ENCODE data around the gene PNPLA7. TPM values are rescaled to one million over a fixed set of nuclear protein-coding genes. Genes with fewer than 3 reads are reported as not detected.
"Not testable (repeated sequence)": the region's sequence is repeated elsewhere in the genome, so short reads cannot be mapped to it uniquely, and the experiment has no call there.

The PNPLA7 gene
- polyA plus RNA-seq, 12 donors = 1.3 to 4.6 (median 2.9) TPM; not detected in 1

GRCh38 chr9:137515338-137515724, 34.9 kb downstream of the PNPLA7 start:
- DNase-seq = no peak

- DNase-seq = no peak
Measured at GRCh38 chr9:137514691-137515337, 35.4 kb downstream of the PNPLA7 start.

GRCh38 chr9:137513801-137514570, 36.2 kb downstream of the PNPLA7 start:
- DNase-seq = not testable (repeated sequence)

GRCh38 chr9:137513136-137513535, 37.1 kb downstream of the PNPLA7 start:
- not testable (repeated sequence) for DNase-seq

GRCh38 chr9:137511758-137512463, 38.3 kb downstream of the PNPLA7 start:
- DNase-seq = no peak

- not testable (repeated sequence) for DNase-seq
Measured at GRCh38 chr9:137511126-137511525, 39.1 kb downstream of the PNPLA7 start.

GRCh38 chr9:137509198-137509597, 41.0 kb downstream of the PNPLA7 start:
- DNase-seq = no peak

- DNase-seq = no peak
Measured at GRCh38 chr9:137506702-137507171, 43.5 kb downstream of the PNPLA7 start.

- no peak for DNase-seq
Measured at GRCh38 chr9:137506274-137506673, 43.9 kb downstream of the PNPLA7 start.

- no peak for DNase-seq
Measured at GRCh38 chr9:137505421-137506140, 44.6 kb downstream of the PNPLA7 start.

GRCh38 chr9:137504432-137504777, 45.8 kb downstream of the PNPLA7 start:
- DNase-seq = no peak

GRCh38 chr9:137502008-137502911, 47.9 kb downstream of the PNPLA7 start:
- DNase-seq = no peak

- no peak for DNase-seq
Measured at GRCh38 chr9:137501457-137501856, 48.7 kb downstream of the PNPLA7 start.

- DNase-seq = no peak
Measured at GRCh38 chr9:137500666-137501397, 49.4 kb downstream of the PNPLA7 start.

- DNase-seq = no peak
Measured at GRCh38 chr9:137499858-137500661, 50.1 kb downstream of the PNPLA7 start.

GRCh38 chr9:137499416-137499815, 50.8 kb downstream of the PNPLA7 start:
- no peak for DNase-seq

- DNase-seq = no peak
Measured at GRCh38 chr9:137498720-137499150, 51.5 kb downstream of the PNPLA7 start.

GRCh38 chr9:137497921-137498719, 52.1 kb downstream of the PNPLA7 start:
- no peak for DNase-seq
